Measurements from ENCODE around the gene RBBP6. TPM values are rescaled to one million over a fixed set of nuclear protein-coding genes. Genes with fewer than 3 reads are reported as not detected.
A peak's percentile ranks its signal among the peaks of the same experiment; 100 is the strongest.

RBBP6 gene
- polyA plus RNA-seq, 2 of the 4 experiments (the other 2 are of a cell fraction): 25.0 to 49.3 TPM

GRCh38 chr16:24537474-24538337 is 1.7 kb upstream of the RBBP6 start:
- WGBS (ENCODE audit: missing lambda C conversion rate): 53% methylated on average over 16 of the region's 16 CpGs
- POLR2A ChIA-PET: no interaction called here
- peak overlapping the region; percentile 92; the same call in 2 of the 3 replicates for H3K4me3 ChIP-seq
- TF ChIP-seq, protein P1, sequence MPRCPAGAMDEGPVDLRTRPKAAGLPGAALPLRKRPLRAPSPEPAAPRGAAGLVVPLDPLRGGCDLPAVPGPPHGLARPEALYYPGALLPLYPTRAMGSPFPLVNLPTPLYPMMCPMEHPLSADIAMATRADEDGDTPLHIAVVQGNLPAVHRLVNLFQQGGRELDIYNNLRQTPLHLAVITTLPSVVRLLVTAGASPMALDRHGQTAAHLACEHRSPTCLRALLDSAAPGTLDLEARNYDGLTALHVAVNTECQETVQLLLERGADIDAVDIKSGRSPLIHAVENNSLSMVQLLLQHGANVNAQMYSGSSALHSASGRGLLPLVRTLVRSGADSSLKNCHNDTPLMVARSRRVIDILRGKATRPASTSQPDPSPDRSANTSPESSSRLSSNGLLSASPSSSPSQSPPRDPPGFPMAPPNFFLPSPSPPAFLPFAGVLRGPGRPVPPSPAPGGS (IDR thresholded peaks at IDR 0.05): peak; percentile 39; the same call in 1 of the 3 replicates
- TF ChIP-seq SREBF2 (IDR thresholded peaks at IDR 0.05) (no peak), MAZ (IDR thresholded peaks at IDR 0.05; ENCODE audit: borderline replicate concordance, low read depth, low read length) (no peak), NFE2L2 (conservative IDR thresholded peaks at IDR 0.05; ENCODE audit: low read length) (no peak), TP53 (CRISPR knock-in tag; IDR thresholded peaks at IDR 0.05) (0 out of 2 replicates have a peak, but pooled peaks have one; percentile 17), JUN (IDR thresholded peaks at IDR 0.05) (no peak), EP300 (IDR thresholded peaks at IDR 0.05) (no peak), PHF8 (IDR thresholded peaks at IDR 0.05; ENCODE audit: borderline replicate concordance, low read depth) (peak; percentile 39; the same call in 1 of the 2 replicates), E2F6 (IDR thresholded peaks at IDR 0.05; ENCODE audit: borderline replicate concordance, low read depth) (no peak), RNF2 (IDR thresholded peaks at IDR 0.05; ENCODE audit: borderline replicate concordance, low read depth) (no peak), KDM5A (IDR thresholded peaks at IDR 0.05) (no peak)
- TF ChIP-seq, protein P2, sequence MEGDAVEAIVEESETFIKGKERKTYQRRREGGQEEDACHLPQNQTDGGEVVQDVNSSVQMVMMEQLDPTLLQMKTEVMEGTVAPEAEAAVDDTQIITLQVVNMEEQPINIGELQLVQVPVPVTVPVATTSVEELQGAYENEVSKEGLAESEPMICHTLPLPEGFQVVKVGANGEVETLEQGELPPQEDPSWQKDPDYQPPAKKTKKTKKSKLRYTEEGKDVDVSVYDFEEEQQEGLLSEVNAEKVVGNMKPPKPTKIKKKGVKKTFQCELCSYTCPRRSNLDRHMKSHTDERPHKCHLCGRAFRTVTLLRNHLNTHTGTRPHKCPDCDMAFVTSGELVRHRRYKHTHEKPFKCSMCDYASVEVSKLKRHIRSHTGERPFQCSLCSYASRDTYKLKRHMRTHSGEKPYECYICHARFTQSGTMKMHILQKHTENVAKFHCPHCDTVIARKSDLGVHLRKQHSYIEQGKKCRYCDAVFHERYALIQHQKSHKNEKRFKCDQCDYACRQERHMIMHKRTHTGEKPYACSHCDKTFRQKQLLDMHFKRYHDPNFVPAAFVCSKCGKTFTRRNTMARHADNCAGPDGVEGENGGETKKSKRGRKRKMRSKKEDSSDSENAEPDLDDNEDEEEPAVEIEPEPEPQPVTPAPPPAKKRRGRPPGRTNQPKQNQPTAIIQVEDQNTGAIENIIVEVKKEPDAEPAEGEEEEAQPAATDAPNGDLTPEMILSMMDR (IDR thresholded peaks at IDR 0.05): no peak
- ATAC-seq: peak in 1 of 2 experiments; percentile 11; a peak in 2 of 6 replicates
- H3K27ac ChIP-seq: peak overlapping the region; percentile 25 to 65; a peak in 4 of 6 replicates
- H3K4me2 ChIP-seq: peak overlapping the region; percentile 97
- CTCF ChIA-PET: interaction anchor here (1.4 to 2.8 kb wide), 4 partner anchors 11 to 75 kb away, joined by 3 to 27 read pairs (median 5); no protein-coding TSS in a partner anchor
- peak; percentile 58 to 80 for DNase-seq (ENCODE audit: low read depth in 1 of 2, low spot score in 1 of 2)
- FAIRE-seq: no peak
- peaks cover 37% of the 10 kb centered on the region; the same call in 2 of the 3 replicates for H3K4me1 ChIP-seq
- no peaks in the 10 kb centered on the region for H3K9me3 ChIP-seq

- POLR2A ChIA-PET: interaction anchor here (0.5 to 2.0 kb wide), 6 partner anchors 11 to 709 kb away, joined by 3 to 8 read pairs (median 4); no protein-coding TSS in a partner anchor
- CTCF ChIA-PET: interaction anchor here (0.7 to 1.7 kb wide), 6 partner anchors 11 to 74 kb away, joined by 3 to 6 read pairs (median 3); no protein-coding TSS in a partner anchor
- peak overlapping the region; percentile 81 to 99 for H3K27ac ChIP-seq
Observed at GRCh38 chr16:24538756-24539294, 541 bp upstream of the RBBP6 start.

DNA sequence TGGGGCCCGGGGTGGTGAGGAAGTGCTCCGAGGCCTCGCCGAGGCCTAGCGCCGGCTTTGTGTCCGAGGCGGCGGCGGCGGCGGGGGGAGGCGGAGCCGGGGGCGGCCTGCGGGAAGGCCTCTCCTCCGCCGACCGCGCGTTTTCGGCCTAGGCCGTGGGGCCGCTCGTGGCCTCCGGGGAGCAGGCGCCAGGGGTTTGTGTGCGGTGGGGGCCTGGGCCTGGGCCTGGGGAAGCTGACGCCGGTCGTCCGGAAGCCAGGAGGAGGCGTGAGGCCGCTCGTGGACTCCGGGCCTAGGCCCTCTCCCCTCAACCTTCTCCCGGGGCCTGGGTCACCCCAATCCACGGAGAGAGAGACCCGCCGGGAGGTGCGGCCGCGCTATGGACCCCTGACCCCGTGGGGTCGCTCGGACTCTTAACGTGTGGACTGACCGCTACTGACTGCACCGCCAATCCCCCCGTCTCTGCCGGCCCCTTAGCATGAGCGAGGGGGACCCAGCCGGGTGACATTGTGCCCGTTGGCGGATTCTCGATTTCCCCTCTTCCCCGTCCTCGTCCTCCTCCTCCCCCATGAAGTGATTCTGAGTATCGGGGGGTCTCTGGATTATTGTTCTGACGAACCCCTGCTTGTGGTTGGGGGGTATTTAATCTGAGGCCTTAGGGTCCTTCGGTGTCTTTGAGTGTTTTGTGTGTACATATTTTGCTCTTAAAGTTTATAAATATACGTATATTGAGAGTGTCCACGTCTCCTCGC is 660 bp downstream of the RBBP6 start:
- CTCF ChIA-PET: interaction anchor here (1.2 to 2.8 kb wide), 5 partner anchors 14 to 35 kb away, joined by 3 to 14 read pairs (median 6); no protein-coding TSS in a partner anchor
- peak; percentile 37 to 48 for ATAC-seq
- H3K4me3 ChIP-seq: peak overlapping the region; percentile 92
- H3K4me2 ChIP-seq: peak overlapping the region; percentile 92
- TF ChIP-seq NPAS2 (CRISPR knock-in tag; IDR thresholded peaks at IDR 0.05; ENCODE audit: borderline replicate concordance): no peak
- TF ChIP-seq RARB (CRISPR knock-in tag; IDR thresholded peaks at IDR 0.05): no peak
- peak; percentile 90; the same call in 1 of the 2 replicates for TF ChIP-seq PHF8 (IDR thresholded peaks at IDR 0.05; ENCODE audit: borderline replicate concordance, low read depth)
- TF ChIP-seq JUN (IDR thresholded peaks at IDR 0.05): peak in 1 of 2 experiments; percentile 4; a peak in 2 of 5 replicates
- H3K9me3 ChIP-seq: no peaks in the 10 kb centered on the region
- peaks cover 50% of the 10 kb centered on the region; the same call in 2 of the 3 replicates for H3K4me1 ChIP-seq
- H3K27ac ChIP-seq: peak overlapping the region; percentile 98 to 99
- peak in 1 of 2 experiments; percentile 52 for DNase-seq (ENCODE audit: low read depth in 1 of 2, low spot score in 1 of 2)
- POLR2A ChIA-PET: interaction anchor here (0.6 to 2.0 kb wide), 3 partner anchors 9 to 476 kb away, joined by 3 to 8 read pairs (median 5); no protein-coding TSS in a partner anchor
- under 1% methylated on average over 34 of the region's 64 CpGs for WGBS (ENCODE audit: missing lambda C conversion rate)
- no peak for FAIRE-seq

More at GRCh38 chr16:24538756-24539294, 541 bp upstream of the RBBP6 start:
- Histone ChIP-seq H3K4me1 (peaks cover 48% of the 10 kb centered on the region; the same call in 2 of the 3 replicates), H3K4me3 (peak overlapping the region; percentile 92), H3K9me3 (no peaks in the 10 kb centered on the region), H3K4me2 (peak overlapping the region; percentile 97)
- ATAC-seq (peak; percentile 75 to 78), DNase-seq (ENCODE audit: low read depth in 1 of 2, low spot score in 1 of 2) (peak in 1 of 2 experiments; percentile 60), FAIRE-seq (no peak)
- TF ChIP-seq RFX5 (IDR thresholded peaks at IDR 0.05) (peak; percentile 90), JUN (IDR thresholded peaks at IDR 0.05) (no peak)
- 12% methylated on average over 10 of the region's 11 CpGs for WGBS (ENCODE audit: missing lambda C conversion rate)

Measured in A549 (cell line).